Measurements from ENCODE around the gene MALL.
"Not testable (repeated sequence)": the region's sequence is repeated elsewhere in the genome, so short reads cannot be mapped to it uniquely, and the experiment has no call there.

Gene MALL

DNA sequence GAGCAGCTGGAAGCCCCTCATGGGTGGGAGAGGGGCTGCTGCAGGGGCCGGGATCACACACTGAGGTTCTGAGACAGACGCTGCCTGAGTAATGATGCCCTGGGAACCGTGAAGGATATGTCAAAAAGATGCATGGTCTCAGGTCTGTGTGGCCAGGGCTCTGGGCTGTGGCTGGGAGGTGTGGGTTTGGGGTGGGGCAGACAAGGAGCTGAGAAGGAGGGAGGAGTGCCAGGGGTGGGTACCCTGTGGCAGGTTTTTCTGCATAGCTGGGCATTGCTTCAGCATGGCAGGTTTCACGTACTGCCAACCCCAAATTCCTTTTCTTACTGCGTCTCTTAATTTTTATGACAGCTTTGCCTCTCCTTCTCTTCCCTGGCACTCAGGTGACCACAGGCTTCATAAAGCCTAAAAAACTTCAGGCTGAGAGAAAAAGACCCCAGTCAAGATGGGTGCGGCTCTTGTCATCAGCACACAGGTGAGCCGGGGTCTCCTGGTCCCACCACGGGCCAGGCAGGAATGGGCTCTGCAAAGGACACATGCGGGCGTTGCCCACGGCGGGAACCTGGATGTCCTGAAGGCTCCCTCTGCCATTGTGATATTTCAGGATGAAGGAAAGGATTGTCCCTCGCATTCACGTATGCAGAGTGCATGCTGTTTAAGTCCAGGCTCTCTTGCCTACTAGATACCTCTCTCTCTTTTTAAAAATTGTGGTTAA is 18.0 kb downstream of the MALL start:
- DNase-seq: no peak

- DNase-seq: no peak
Measured at GRCh38 chr2:110095994-110096633, 19.5 kb downstream of the MALL start.

- not testable (repeated sequence) for DNase-seq
Measured at GRCh38 chr2:110094884-110095534, 20.6 kb downstream of the MALL start.

DNA sequence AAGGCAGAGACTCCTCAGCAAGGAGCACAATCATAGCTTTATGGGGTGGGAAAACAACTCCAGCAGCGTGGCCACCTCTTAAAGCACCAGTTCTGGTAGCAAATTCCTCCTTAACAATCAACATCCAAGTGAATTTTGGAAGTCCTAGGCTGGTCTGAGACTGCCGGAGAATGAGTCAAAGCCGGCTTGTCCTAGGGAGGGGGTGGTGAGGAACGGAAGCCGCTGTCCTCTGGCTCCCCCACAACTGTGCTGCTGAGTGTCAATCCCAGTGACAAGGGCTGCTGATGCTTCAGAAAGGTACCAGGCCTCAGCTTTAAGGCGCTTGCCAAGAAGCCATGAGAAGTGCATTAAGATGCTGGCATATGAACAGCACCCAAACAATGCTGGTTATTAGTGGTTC is 21.7 kb downstream of the MALL start:
- not testable (repeated sequence) for DNase-seq

DNA sequence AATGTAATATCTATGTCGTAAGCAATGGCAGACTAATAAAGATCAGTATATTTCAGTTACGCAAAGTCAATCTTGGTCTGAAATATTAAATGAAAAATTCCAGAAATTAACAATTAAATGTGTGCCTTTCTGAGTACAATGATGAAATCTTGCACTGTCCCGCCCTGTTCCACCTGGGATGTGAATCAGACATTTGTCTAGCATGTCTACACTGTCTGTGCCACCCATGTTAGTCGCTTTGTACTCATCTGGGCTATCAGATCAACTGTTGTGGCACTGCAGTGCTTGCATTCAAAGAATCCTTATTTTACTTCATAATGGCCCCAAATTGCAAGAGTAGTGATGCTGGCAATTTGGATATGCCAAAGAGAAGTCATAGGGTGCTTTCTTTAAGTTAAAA is 25.5 kb downstream of the MALL start:
- DNase-seq: not testable (repeated sequence)

- DNase-seq: not testable (repeated sequence)
Measured at GRCh38 chr2:110083757-110084156, 31.9 kb downstream of the MALL start.

GRCh38 chr2:110083162-110083561 is 32.5 kb downstream of the MALL start:
- not testable (repeated sequence) for DNase-seq

DNA sequence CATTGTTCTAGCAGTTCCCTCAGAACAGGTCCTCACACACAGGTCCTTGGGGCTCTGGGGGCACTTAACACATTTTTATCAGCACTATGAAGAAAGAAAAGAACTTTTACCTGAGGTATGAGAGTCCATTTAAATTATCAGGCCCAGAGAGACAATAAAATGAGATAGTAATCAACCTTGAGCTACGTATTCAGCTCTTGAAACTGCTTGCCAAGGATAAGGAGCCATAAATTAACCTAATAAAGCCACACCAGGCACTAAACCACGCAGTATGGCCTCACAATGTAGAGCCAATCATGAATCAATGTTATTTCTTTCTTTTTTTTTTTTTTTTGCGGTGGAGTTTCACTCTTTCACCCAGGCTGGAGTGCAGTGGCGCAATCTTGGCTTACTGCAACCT is 37.5 kb downstream of the MALL start:
- DNase-seq: not testable (repeated sequence)

GRCh38 chr2:110075896-110076295 is 39.7 kb downstream of the MALL start:
- not testable (repeated sequence) for DNase-seq

GRCh38 chr2:110069869-110070268 is 45.8 kb downstream of the MALL start:
- DNase-seq: not testable (repeated sequence)

GRCh38 chr2:110068153-110068552 is 47.5 kb downstream of the MALL start:
- DNase-seq: not testable (repeated sequence)

GRCh38 chr2:110062332-110062731 is 53.3 kb downstream of the MALL start:
- not testable (repeated sequence) for DNase-seq

DNA sequence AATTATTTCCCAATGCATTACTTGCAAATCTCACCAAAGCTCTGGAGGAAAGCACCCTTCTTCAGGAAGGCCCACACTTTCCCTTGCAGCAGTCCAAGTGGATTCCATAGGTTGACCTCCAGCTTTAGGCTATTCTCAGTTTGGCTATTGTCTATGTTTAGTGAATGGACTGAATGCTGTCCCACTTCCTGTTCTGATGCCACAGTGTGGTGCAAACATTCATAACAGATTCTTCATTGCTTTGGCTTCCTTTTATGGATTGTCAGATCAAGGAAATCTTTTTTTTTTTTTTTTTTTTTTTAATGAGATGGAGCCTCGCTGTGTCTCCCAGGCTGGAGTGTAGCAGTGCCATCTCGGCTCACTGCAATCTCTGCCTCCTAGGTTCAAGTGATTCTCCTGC is 55.1 kb downstream of the MALL start:
- DNase-seq: not testable (repeated sequence)

GRCh38 chr2:110059694-110060358 is 55.8 kb downstream of the MALL start:
- not testable (repeated sequence) for DNase-seq

- not testable (repeated sequence) for DNase-seq
Measured at GRCh38 chr2:110059009-110059693, 56.5 kb downstream of the MALL start.

DNA sequence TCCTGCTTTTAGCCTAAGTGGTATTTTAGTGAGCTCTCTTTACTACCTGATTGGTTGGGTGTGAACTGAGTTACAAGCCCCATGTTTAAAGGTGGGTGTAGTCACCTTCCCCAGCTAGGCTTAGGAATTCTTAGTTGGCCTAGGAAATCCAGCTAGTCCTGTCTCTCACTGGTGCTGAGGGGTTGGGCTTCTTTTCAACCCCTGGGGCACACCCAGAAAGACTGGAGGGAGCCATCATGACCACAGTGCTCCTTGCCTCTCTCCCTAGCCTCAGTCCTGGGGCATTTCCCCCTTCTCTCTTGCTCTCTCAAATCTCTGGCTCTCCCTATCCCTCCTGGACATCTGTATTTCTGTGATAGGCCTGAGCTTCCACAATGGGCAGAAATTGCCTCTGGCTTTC is 57.6 kb downstream of the MALL start:
- not testable (repeated sequence) for DNase-seq

DNA sequence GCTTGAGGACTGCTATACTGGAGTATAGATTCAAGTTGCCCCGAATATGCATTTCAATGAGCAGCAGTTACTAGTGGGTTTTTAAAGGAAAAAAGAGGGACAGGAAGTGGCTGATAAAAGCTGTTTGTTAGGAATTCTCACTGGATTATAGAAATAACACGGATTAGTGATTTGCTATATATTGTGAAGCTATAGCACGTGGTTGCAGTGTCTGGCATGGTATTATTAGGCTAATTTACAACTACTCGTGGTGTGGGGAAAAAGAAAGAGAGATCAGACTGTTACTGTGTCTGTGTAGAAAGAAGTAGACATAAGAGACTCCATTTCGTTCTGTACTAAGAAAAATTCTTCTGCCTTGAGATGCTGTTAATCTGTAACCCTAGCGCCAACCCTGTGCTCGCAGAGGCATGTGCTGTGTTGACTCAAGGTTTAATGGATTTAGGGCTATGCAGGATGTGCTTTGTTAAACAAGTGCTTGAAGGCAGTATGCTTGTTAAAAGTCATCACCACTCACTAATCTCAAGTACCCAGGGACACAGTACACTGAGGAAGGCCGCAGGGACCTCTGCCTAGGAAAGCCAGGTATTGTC is 59.7 kb downstream of the MALL start:
- not testable (repeated sequence) for DNase-seq

- DNase-seq: not testable (repeated sequence)
Measured at GRCh38 chr2:110054521-110055407, 60.9 kb downstream of the MALL start.

DNA sequence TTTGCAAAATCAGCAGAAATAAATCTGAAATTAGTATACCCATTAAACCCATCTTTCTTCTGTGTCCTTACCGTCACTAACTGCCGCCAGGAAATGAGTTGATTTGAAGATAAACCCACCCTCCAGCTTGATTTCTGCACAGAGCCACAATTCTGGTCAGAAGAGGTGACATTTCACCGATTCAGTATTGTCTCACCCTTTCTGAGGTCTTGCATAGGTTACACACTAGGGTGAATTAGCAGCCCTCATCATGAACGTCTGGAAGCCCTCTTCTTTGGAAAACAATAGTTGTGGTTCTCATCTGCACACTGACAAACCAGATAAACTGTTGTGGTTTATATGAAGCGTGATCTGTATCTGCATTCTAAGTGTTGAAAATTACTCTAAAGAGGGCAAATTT is 61.9 kb downstream of the MALL start:
- not testable (repeated sequence) for DNase-seq

- not testable (repeated sequence) for DNase-seq
Measured at GRCh38 chr2:110052166-110052565, 63.5 kb downstream of the MALL start.

- not testable (repeated sequence) for DNase-seq
Measured at GRCh38 chr2:110050222-110050621, 65.4 kb downstream of the MALL start.
